Measurements from ENCODE around the gene LILRA5.

Gene LILRA5

DNA sequence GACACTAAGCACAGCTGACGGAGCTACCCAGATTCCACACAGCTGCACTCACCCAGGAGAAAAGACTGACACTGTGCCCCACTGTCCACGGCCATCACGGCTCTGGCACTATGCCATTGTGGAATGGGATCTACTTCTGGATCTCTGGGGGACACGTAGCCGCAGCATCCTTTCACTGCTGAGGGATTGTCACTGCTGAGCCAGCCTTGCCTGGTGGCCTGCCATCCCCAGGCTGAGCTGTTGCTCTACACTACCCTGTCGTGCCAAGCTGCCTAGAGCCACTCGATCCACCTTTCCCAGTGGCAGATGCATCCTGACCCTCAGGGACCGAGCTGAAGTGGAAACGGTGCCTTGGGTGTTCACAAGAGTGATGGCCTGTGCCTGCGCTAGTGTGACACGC, 50.9 kb downstream of the LILRA5 start:
- DNase-seq (ENCODE audit: low read depth in 2 of 2), result no peak
- TF ChIP-seq, protein P1, sequence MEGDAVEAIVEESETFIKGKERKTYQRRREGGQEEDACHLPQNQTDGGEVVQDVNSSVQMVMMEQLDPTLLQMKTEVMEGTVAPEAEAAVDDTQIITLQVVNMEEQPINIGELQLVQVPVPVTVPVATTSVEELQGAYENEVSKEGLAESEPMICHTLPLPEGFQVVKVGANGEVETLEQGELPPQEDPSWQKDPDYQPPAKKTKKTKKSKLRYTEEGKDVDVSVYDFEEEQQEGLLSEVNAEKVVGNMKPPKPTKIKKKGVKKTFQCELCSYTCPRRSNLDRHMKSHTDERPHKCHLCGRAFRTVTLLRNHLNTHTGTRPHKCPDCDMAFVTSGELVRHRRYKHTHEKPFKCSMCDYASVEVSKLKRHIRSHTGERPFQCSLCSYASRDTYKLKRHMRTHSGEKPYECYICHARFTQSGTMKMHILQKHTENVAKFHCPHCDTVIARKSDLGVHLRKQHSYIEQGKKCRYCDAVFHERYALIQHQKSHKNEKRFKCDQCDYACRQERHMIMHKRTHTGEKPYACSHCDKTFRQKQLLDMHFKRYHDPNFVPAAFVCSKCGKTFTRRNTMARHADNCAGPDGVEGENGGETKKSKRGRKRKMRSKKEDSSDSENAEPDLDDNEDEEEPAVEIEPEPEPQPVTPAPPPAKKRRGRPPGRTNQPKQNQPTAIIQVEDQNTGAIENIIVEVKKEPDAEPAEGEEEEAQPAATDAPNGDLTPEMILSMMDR (IDR thresholded peaks at IDR 0.05; ENCODE audit: low read depth, low read length), result no peak

DNA sequence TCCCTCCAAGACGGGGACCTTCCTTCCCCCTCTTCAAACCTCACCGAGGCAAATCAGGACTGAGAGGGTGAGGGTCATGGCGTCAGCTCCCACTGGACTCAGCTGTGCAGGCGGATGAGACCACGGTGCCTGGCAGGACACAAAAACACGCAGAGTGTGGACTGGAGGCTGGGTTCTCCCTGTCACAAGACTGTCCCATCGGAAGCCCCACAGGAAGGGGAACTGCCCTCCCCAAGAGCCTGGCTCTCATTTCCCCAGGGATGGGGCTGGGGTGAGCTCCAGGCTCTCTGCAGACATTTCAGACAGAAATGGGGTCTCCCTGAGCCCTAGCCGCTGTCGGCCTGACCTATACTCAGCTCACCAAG, 55.9 kb downstream of the LILRA5 start, which contains the start of gene LILRB5:
TSS of gene LILRB5 (minus strand) at position 158 of the 365 bp plus-strand sequence. CDS start at position 78, 80 bp downstream.
- no peak within 1 kb of the TSS for H3K4me3 ChIP-seq (replicated peaks in 1 of 2; ENCODE audit: low read depth in 2 of 2, low read length in 2 of 2)
- DNase-seq (ENCODE audit: low read depth in 2 of 2), result no peak
- TF ChIP-seq, protein P1 (IDR thresholded peaks at IDR 0.05; ENCODE audit: low read depth, low read length), result no peak

More for the DNA sequence above, 50.9 kb downstream of the LILRA5 start:
- no peak overlapping the region for H3K4me3 ChIP-seq (replicated peaks in 1 of 2; ENCODE audit: low read depth in 2 of 2, low read length in 2 of 2)

Measured in cardiac fibroblast (primary cell).